ENCODE data around the gene GRIK4. TPM values are rescaled to one million over a fixed set of nuclear protein-coding genes. Genes with fewer than 3 reads are reported as not detected.
A peak's percentile ranks its signal among the peaks of the same experiment; 100 is the strongest.

Gene GRIK4
- total RNA-seq, 6 experiments from 2014 or later: 0.07 to 0.11 TPM; not detected in 4

- WGBS (ENCODE audit: insufficient coverage, low coverage, low lambda C conversion rate, missing lambda C conversion rate): 37% methylated on average over 3 of the region's 3 CpGs
- peak in 2 of 4 donors; percentile 25 to 45 for ATAC-seq
- H3K9me3 ChIP-seq: no peaks in the 10 kb centered on the region
- no peak for DNase-seq
- no peak overlapping the region for H3K27ac ChIP-seq
- TF ChIP-seq CTCF (IDR thresholded peaks at IDR 0.05) (no peak), POLR2A (IDR thresholded peaks at IDR 0.05) (no peak)
- peaks cover 0 to 15% (median 0%) of the 10 kb centered on the region in 4 donors for H3K4me1 ChIP-seq
- intact Hi-C loops (cut with DNase I): no loop called here
- H3K4me3 ChIP-seq: no peak overlapping the region
- H3K36me3 ChIP-seq: no peaks in the 10 kb centered on the region
- no peaks in the 10 kb centered on the region for H3K27me3 ChIP-seq
Observed at GRCh38 chr11:120839201-120839600, 327.7 kb downstream of the GRIK4 start.

- intact Hi-C loops (cut with DNase I): no loop called here
- H3K9me3 ChIP-seq: no peaks in the 10 kb centered on the region
- ATAC-seq (peak in 3 of 4 donors; percentile 47 to 71 (median 50)), DNase-seq (no peak)
- WGBS (ENCODE audit: insufficient coverage, low coverage, low lambda C conversion rate, missing lambda C conversion rate): 70% methylated on average over 5 of the region's 6 CpGs
- no peak overlapping the region for H3K4me3 ChIP-seq
- H3K27me3 ChIP-seq: no peaks in the 10 kb centered on the region
- no peaks in the 10 kb centered on the region for H3K36me3 ChIP-seq
- no peak overlapping the region for H3K27ac ChIP-seq
- H3K4me1 ChIP-seq: peaks cover 0 to 15% (median 0%) of the 10 kb centered on the region in 4 donors
- TF ChIP-seq CTCF (IDR thresholded peaks at IDR 0.05): no peak
- no peak for TF ChIP-seq POLR2A (IDR thresholded peaks at IDR 0.05)
Observed at GRCh38 chr11:120839846-120840402, 328.4 kb downstream of the GRIK4 start.

GRCh38 chr11:120840661-120841060, 329.1 kb downstream of the GRIK4 start:
- Histone ChIP-seq H3K27ac (no peak overlapping the region), H3K4me3 (no peak overlapping the region), H3K4me1 (peaks cover 0 to 15% (median 0%) of the 10 kb centered on the region in 4 donors), H3K36me3 (no peaks in the 10 kb centered on the region), H3K27me3 (no peaks in the 10 kb centered on the region), H3K9me3 (no peaks in the 10 kb centered on the region)
- 27% methylated on average over 1 of the region's 1 CpG for WGBS (ENCODE audit: insufficient coverage, low coverage, low lambda C conversion rate, missing lambda C conversion rate)
- TF ChIP-seq POLR2A (IDR thresholded peaks at IDR 0.05): no peak
- no peak for TF ChIP-seq CTCF (IDR thresholded peaks at IDR 0.05)
- ATAC-seq: peak in 1 of 4 donors; percentile 65
- intact Hi-C loops (cut with DNase I): no loop called here
- no peak for DNase-seq

- Histone ChIP-seq H3K27ac (no peak overlapping the region), H3K36me3 (no peaks in the 10 kb centered on the region), H3K4me1 (peaks cover 0 to 15% (median 0%) of the 10 kb centered on the region in 4 donors), H3K9me3 (no peaks in the 10 kb centered on the region), H3K4me3 (no peak overlapping the region), H3K27me3 (no peaks in the 10 kb centered on the region)
- no peak for ATAC-seq
- DNase-seq: no peak
- TF ChIP-seq CTCF (IDR thresholded peaks at IDR 0.05): no peak
- no peak for TF ChIP-seq POLR2A (IDR thresholded peaks at IDR 0.05)
- 54% methylated on average over 2 of the region's 2 CpGs for WGBS (ENCODE audit: insufficient coverage, low coverage, low lambda C conversion rate, missing lambda C conversion rate)
- intact Hi-C loops (cut with DNase I): no loop called here
Observed at GRCh38 chr11:120841074-120841473, 329.5 kb downstream of the GRIK4 start.
